SW 1271 (cell line): ENCODE data around the gene GPHN.

Source experiments
- DNase-seq, 2 experiments: peaks; one replicate each; lab custom pipeline; 2025; lab: John Stamatoyannopoulos, UW

Gene GPHN

DNA sequence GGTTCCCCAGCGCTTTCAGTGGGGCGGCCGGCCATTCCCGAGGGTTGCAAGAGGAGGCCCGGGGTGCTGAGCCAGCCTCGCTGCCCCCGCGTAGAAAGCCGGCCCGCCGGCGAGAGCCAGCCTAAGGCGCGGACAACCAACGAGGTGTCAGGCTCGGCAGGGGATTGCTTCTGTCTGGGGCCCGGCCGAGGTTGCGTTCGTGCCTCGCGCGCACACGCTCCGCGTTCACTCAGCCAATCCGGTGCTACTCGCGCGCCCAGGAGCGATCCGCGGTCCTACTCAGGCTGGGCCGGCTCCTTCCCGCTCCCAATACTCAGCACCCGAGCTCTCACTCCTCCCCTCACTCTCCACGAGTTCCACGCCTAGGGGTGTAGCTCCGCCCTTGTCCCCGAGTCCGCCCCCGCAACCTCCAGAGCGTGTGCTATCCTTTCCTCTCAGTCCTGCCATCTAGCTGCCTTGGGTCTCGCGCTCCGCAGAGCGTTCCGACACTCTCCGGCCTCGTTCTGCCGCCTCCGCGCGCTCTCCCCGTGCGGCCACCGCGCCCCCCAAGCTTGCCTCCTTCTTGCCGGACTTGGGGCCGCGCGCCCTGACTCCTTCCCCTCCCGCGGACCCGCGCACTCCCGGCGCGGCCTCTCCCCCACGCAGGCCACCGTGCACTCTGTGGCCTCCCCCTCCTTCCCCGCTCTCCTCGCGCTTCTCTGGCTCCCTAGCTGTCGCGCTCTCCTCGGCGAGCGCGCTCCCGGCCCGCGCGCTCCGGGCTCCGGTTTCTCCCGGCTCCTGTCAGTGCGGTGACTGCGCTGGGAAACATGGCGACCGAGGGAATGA lies at the start of gene GPHN:
TSS of gene GPHN (plus strand) at position 426 of the 825 bp plus-strand sequence.
- peak; percentile 96 to 98 for DNase-seq

GRCh38 chr14:66459603-66460002 lies 48.3 kb upstream of the GPHN start:
- DNase-seq = no peak

DNA sequence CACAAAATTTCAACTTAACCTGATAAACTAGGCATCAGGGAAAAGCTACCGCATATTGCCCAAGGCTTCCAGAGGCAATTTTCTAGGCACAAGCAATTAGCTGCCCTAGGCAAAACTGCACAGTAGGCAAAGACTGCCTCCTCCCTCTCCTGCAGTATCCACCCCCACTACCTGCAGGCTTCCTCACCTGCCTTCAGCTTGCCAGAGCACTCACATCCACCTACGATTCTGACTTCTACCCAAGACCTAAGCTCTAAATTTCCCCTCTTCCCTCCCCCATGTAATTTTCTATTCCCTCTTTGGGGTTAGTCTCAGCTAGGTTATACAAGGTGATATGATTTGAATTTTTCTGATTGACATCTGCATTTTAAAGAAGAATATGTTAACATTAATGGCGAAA lies 43.7 kb upstream of the GPHN start:
- DNase-seq = no peak

DNA sequence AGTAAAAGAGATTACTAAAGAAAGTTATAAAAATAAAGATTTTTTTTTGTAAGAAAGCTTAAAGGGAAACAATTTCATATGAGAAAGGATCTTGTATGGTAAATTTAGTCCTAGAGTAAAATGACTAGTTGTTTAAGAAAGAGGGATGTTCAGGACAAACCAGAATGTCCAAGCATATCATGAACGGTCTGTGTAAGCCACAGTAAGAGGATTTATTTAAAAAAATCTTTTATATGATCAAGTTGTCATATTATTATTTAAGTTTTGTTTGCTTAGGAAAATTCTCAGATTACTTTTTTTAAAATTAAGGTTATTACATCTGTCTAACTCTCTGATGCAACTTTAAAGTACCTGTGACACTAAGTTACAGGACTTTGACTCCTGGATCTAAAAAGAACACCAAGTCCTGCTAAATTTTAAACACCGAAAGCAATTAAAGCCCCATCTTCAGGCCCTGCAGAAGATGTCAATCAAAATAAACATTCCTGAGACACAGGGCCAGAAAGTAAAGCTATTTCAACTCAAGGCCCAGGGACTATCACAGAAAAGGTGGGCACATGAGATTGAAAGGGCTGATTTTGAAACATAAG lies 39.1 kb upstream of the GPHN start:
- no peak for DNase-seq

DNA sequence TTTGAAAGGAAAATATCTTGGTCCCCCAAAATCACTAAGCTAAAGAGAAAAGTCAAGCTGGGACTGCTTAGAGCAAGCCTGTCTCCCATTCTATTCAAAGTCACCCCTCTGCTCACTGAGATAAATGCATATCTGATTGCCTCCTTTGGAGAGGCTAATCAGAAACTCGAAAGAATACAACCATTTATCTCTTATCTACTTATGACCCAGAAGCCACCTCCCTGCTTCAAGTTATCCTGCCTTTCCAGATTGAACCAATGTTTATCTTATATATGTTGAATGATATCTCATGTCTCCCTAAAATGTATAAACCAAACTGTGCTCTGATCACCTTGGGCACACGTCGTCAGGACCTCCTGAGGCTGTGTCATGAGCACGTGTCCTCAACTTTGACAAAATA lies 36.4 kb upstream of the GPHN start:
- no peak for DNase-seq

DNA sequence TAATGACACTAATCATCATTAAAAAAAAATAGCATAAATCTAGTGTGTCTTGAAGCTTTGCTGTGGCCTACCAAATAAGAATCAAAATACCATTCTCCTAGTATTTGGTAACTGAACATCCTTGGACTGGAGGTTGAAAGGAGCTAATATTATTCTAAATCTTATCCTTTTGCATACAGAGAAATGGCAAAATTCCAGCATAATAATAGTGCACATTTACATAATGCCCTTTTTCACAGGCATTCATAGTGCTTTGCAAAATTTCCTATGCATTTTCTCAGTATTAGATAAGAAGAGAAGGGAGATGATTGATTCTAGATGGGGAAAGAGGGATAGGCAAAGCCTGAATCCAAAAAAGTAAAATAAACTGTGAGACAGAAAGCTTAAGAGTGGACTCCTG lies 35.7 kb upstream of the GPHN start:
- DNase-seq = no peak

- no peak for DNase-seq
Observed at GRCh38 chr14:66473223-66473622, 34.7 kb upstream of the GPHN start.

- DNase-seq = no peak
Observed at GRCh38 chr14:66476964-66477363, 31.0 kb upstream of the GPHN start.

DNA sequence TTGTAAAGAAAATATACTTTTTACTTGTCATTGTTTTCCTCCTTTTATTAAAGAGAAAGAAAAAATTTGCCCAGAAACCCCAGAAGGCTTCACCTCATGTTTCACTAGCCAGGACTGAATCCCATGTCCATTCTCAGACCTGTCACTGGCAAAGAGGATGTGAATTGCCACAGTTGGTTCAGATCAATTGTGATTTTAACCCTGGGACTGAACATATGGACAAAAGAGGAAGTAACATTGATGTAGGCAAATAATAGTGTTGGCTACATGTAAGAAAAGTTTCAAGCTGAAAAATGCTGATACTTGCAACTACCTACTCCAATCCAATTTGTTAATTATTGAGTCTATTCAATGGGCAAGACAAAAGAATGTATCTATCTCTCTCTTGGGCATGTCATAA lies 30.4 kb upstream of the GPHN start:
- DNase-seq = no peak

- DNase-seq = no peak
Observed at GRCh38 chr14:66482873-66483272, 25.1 kb upstream of the GPHN start.

DNA sequence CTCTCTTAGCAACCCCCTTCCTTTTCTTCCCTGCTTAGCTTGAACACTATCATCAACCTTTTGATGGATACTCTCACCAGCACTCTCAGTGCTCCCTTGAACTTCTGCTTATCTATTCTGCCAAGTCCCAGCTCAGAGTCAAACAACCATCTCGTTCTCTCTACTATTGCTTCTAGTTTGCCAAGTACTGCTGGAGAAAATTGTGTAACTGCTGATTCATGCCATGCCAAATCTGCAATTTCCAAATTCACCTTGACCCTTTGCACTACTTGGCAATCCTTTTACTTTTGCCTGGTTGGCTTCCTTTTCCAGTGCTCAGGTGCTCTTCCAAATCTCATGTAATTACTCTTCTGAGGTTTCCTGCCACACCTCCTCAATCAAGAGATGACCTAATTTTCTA lies 24.6 kb upstream of the GPHN start:
- DNase-seq = no peak

- DNase-seq = no peak
Observed at GRCh38 chr14:66485029-66485428, 22.9 kb upstream of the GPHN start.

GRCh38 chr14:66485910-66486421 lies 22.0 kb upstream of the GPHN start, which contains the start of gene CCDC196:
Gene CCDC196, plus strand, starts transcription at chr14:66486371. Its CDS starts 132 bp downstream, at chr14:66486503.
- DNase-seq = no peak

DNA sequence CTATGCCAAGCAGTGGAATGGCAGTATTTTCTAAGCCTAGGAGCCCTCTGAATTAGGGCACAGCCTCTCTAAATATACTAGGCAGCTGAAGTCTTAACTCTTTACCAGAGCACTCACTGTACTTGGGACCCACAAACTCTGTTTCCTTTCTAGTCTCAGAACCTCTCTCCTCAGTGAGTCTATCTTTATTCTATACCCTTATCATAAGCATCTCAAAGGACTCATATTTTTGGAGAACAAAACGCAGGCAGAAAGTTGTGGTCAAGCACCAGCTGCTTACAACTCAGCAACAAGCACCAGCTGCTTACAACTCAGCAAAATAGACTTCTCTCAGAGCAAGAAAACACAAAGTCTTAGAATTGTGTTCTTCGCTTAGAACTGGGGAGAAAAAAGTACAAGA lies 20.8 kb upstream of the GPHN start:
- no peak for DNase-seq

- DNase-seq = no peak
Observed at GRCh38 chr14:66490143-66491111, 17.5 kb upstream of the GPHN start.

- no peak for DNase-seq
Observed at GRCh38 chr14:66493750-66494149, 14.2 kb upstream of the GPHN start.

GRCh38 chr14:66495218-66496098 lies 12.5 kb upstream of the GPHN start:
- DNase-seq = peak in 1 of 2 experiments; percentile 62

DNA sequence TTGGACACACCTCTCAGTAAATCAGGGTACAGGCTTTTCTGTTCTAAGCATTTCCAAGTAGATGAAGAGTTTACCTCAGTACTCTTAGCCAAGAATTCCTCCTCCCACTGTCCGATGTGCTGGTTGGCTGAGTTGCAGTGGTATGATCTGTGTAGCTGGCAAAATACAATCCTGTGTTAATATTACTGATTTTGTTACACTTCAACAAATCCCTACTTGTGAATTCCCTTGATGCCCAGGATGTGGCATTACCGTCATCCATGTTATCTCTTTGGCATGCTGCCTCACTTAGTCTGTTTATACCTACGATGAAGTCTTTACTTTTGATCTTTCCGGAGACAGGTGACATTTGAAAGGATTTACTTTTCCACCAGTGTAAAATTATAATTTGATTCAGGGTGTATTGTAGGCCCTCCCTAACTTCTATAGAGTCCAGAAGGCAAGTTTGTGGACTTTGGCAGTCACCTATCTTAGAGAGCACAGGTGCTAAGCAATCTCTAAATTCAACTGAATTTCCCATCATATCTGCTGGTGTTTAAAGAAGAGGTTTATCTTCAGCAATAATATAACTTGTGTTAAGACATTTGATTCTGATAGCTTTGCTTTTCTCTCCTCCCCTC lies 11.6 kb upstream of the GPHN start:
- no peak for DNase-seq

GRCh38 chr14:66496911-66497310 lies 11.0 kb upstream of the GPHN start:
- no peak for DNase-seq

DNA sequence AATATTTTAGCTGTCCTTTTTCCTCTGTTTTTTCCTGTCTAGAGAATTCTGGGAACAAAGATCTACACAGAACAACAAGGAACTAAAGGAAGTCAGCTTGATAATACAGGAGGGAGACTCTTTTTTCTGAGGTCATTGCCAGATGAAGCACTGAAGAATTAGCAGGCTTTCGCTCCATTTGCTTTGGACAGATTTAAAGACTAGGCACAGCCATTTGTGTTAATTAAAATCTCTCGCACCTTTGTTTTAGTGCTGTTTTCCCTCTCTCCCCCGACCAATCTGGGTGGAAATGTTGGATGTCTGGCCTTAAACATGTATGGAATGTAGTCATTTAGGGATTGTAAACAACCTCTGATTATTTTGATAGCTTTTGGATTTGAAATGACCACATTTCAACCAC lies 9.6 kb upstream of the GPHN start:
- DNase-seq = no peak

- DNase-seq = no peak
Observed at GRCh38 chr14:66501592-66501991, 6.4 kb upstream of the GPHN start.
